Hepatocyte (in vitro differentiated cells): ENCODE results near the gene KCP.

Source experiments
- EZH2phosphoT487 ChIP-seq: fragments of 200-600 bp; sonication (generic); IDR thresholded peaks from one replicate; pipeline ENCODE4 v1.6.1; 2018; ENCODE audit warnings: antibody characterized with exemption, mild to moderate bottlenecking, low read depth, moderate library complexity; ENCODE audit not compliant: unreplicated experiment, severe bottlenecking
- TF ChIP-seq, protein P1 (sequence below): fragments of 200-600 bp; sonication (generic); IDR thresholded peaks from 2 replicates; pipeline ENCODE4 v1.5.1; 2016; ENCODE audit warnings: antibody characterized with exemption, mild to moderate bottlenecking; ENCODE audit not compliant: poor library complexity

DNA sequence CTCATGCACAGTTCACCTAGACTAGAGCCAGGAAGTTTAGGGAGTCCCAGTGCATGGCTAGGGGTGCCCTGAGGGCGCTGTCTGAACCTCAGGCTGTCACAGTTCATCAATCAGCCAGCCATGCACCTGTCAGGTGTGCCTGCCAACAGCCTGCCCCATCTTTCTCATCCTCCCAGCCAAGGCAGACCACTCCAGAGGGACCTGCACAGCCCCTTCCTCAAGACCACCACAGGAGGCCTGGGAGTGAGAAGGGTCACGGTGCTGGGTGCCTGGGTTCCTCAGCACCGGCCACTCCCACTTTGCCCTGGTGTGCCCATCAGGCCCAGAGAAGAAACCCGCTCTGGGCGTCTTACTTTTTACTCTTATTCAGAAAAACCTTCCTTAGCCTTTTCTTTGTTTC is 39.5 kb downstream of the KCP start:
- TF ChIP-seq, protein P1, sequence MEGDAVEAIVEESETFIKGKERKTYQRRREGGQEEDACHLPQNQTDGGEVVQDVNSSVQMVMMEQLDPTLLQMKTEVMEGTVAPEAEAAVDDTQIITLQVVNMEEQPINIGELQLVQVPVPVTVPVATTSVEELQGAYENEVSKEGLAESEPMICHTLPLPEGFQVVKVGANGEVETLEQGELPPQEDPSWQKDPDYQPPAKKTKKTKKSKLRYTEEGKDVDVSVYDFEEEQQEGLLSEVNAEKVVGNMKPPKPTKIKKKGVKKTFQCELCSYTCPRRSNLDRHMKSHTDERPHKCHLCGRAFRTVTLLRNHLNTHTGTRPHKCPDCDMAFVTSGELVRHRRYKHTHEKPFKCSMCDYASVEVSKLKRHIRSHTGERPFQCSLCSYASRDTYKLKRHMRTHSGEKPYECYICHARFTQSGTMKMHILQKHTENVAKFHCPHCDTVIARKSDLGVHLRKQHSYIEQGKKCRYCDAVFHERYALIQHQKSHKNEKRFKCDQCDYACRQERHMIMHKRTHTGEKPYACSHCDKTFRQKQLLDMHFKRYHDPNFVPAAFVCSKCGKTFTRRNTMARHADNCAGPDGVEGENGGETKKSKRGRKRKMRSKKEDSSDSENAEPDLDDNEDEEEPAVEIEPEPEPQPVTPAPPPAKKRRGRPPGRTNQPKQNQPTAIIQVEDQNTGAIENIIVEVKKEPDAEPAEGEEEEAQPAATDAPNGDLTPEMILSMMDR, result no peak
- no peak for TF ChIP-seq EZH2phosphoT487
